Glutamatergic neuron (in vitro differentiated cells): ENCODE results near the gene ANXA4. TPM values are rescaled to one million over a fixed set of nuclear protein-coding genes. Genes with fewer than 3 reads are reported as not detected.
"Not testable (repeated sequence)": the region's sequence is repeated elsewhere in the genome, so short reads cannot be mapped to it uniquely, and the experiment has no call there.

Experiments
- DNase-seq: peaks from one replicate; pipeline ENCODE4 v3.0.0; 2022
- H3K27ac Mint-ChIP-seq: one replicate; pipeline ENCODE4 v1.8.0; 2020; ENCODE audit warnings: mild to moderate bottlenecking, mixed read lengths, inconsistent platforms; ENCODE audit not compliant: unreplicated experiment
- H3K27me3 Mint-ChIP-seq: one replicate; pipeline ENCODE4 v1.8.0; 2020; ENCODE audit warnings: mild to moderate bottlenecking, moderate library complexity, mixed read lengths, inconsistent platforms; ENCODE audit not compliant: unreplicated experiment
- H3K36me3 Mint-ChIP-seq: one replicate; pipeline ENCODE4 v1.8.0; 2020; ENCODE audit warnings: mild to moderate bottlenecking, mixed read lengths, inconsistent platforms; ENCODE audit not compliant: unreplicated experiment
- H3K4me1 Mint-ChIP-seq: one replicate; pipeline ENCODE4 v1.8.0; 2020; ENCODE audit warnings: mild to moderate bottlenecking, low read depth, mixed read lengths, inconsistent platforms; ENCODE audit not compliant: unreplicated experiment
- H3K4me3 Mint-ChIP-seq: one replicate; pipeline ENCODE4 v1.8.0; 2020; ENCODE audit warnings: mild to moderate bottlenecking, mixed read lengths, inconsistent platforms; ENCODE audit not compliant: unreplicated experiment
- H3K9me3 Mint-ChIP-seq: one replicate; pipeline ENCODE4 v1.8.0; 2020; ENCODE audit warnings: mild to moderate bottlenecking, moderate library complexity, mixed read lengths, inconsistent platforms; ENCODE audit not compliant: unreplicated experiment
- CTCF ChIP-seq: fragments of 200-600 bp; sonication (generic); IDR thresholded peaks from one replicate; pipeline ENCODE4 v1.5.0; 2021; ENCODE audit not compliant: partially characterized antibody, unreplicated experiment
- total RNA-seq: library from RNA; stranded (reverse); fragmentation: NEBNext Ultra II Directional; extraction: Animal tissue kit (Norgen Biotek cat#: 25700); gene quantifications from one replicate; pipeline ENCODE4 v1.2.1, GENCODE V29; 2021; ENCODE audit not compliant: unreplicated experiment

Gene ANXA4
- total RNA-seq, 1 donor from 2014 or later = 3.1 TPM

GRCh38 chr2:69770747-69771146, 28.8 kb downstream of the ANXA4 start:
- TF ChIP-seq CTCF = no peak
- Mint-ChIP-seq H3K27me3 (no peaks in the 10 kb centered on the region), H3K27ac (no peak overlapping the region), H3K9me3 (peaks cover 1% of the 10 kb centered on the region), H3K4me3 (no peak overlapping the region), H3K36me3 (no peaks in the 10 kb centered on the region), H3K4me1 (peaks cover 3% of the 10 kb centered on the region)
- DNase-seq = no peak

GRCh38 chr2:69771461-69771860, 29.5 kb downstream of the ANXA4 start:
- Mint-ChIP-seq H3K4me1 (peaks cover 3% of the 10 kb centered on the region), H3K27ac (no peak overlapping the region), H3K4me3 (no peak overlapping the region), H3K9me3 (peaks cover 3% of the 10 kb centered on the region), H3K27me3 (no peaks in the 10 kb centered on the region), H3K36me3 (peaks cover 5% of the 10 kb centered on the region)
- TF ChIP-seq CTCF = no peak
- DNase-seq = no peak

- DNase-seq = no peak
- Mint-ChIP-seq H3K27me3 (no peaks in the 10 kb centered on the region), H3K36me3 (peaks cover 9% of the 10 kb centered on the region), H3K4me1 (no peaks in the 10 kb centered on the region), H3K27ac (no peak overlapping the region), H3K4me3 (no peak overlapping the region), H3K9me3 (peaks cover 3% of the 10 kb centered on the region)
- no peak for TF ChIP-seq CTCF
Measured at GRCh38 chr2:69773206-69773605, 31.3 kb downstream of the ANXA4 start.

- not testable (repeated sequence) for DNase-seq, H3K9me3 Mint-ChIP-seq, H3K27me3 Mint-ChIP-seq, H3K27ac Mint-ChIP-seq, H3K4me1 Mint-ChIP-seq, H3K4me3 Mint-ChIP-seq, H3K36me3 Mint-ChIP-seq
Measured at GRCh38 chr2:69774258-69774983, 32.5 kb downstream of the ANXA4 start.

GRCh38 chr2:69774984-69775982, 33.3 kb downstream of the ANXA4 start:
- Mint-ChIP-seq H3K4me1 (peaks cover 5% of the 10 kb centered on the region), H3K36me3 (peaks cover 9% of the 10 kb centered on the region), H3K4me3 (no peak overlapping the region), H3K27ac (no peak overlapping the region), H3K9me3 (peaks cover 3% of the 10 kb centered on the region), H3K27me3 (no peaks in the 10 kb centered on the region)
- DNase-seq = no peak
- no peak for TF ChIP-seq CTCF
